GM12865 (cell line): Measurements from ENCODE around the gene APH1B.

Source experiments
- DNase-seq: peaks from one replicate; pipeline ENCODE4 v3.0.0; 2010; ENCODE audit warnings: low read depth
- H3K4me3 ChIP-seq: 2 replicates; pipeline ENCODE4 v1.5.1; 2011; ENCODE audit warnings: mild to moderate bottlenecking, low read depth, low read length, control low read depth
- CTCF ChIP-seq: IDR thresholded peaks from 2 replicates; pipeline ENCODE4 v1.5.1; 2011; ENCODE audit warnings: low read length, control low read depth, low read depth, inconsistent platforms; ENCODE audit not compliant: insufficient read depth; ENCODE audit errors: missing control alignments

The APH1B gene

GRCh38 chr15:63321462-63321861 is 44.1 kb downstream of the APH1B start:
- DNase-seq: no peak
- TF ChIP-seq CTCF: no peak
- H3K4me3 ChIP-seq: no peak overlapping the region

GRCh38 chr15:63322541-63322940 is 45.1 kb downstream of the APH1B start:
- DNase-seq: no peak
- TF ChIP-seq CTCF: no peak
- H3K4me3 ChIP-seq: no peak overlapping the region

- no peak overlapping the region for H3K4me3 ChIP-seq
- TF ChIP-seq CTCF: no peak
- DNase-seq: no peak
Observed at GRCh38 chr15:63323798-63324563, 46.6 kb downstream of the APH1B start.

- no peak overlapping the region for H3K4me3 ChIP-seq
- TF ChIP-seq CTCF: no peak
- DNase-seq: no peak
Observed at GRCh38 chr15:63324770-63325169, 47.4 kb downstream of the APH1B start.

GRCh38 chr15:63327648-63328421 is 50.4 kb downstream of the APH1B start:
- no peak overlapping the region for H3K4me3 ChIP-seq
- no peak for DNase-seq
- TF ChIP-seq CTCF: no peak

- no peak for TF ChIP-seq CTCF
- H3K4me3 ChIP-seq: no peak overlapping the region
- DNase-seq: no peak
Observed at GRCh38 chr15:63329567-63330350, 52.4 kb downstream of the APH1B start.
